ENCODE data around the gene COMMD1.

DNA sequence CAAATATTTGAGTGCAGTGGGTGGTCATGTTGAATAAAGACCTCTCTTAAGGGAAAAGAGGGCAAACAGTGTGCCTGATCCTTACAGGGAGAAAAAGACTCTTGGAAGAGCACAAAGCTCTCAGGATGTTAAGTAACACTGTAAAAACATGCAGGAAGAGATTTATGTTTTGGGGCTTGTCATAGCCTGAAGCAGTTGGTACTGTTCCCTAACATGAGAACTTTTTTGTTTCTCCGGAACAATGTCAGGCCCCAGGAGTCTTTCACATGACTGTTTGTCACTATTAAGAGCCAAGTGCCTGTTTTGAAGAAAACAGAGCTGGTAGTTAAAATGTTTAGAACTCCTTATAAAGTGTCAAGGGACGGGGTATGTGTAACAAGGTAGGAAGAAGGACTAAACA, 206.7 kb downstream of the COMMD1 start:
- no peak for TF ChIP-seq YY1 (IDR thresholded peaks at IDR 0.05; ENCODE audit: insufficient read depth, insufficient read length)
- no peak for TF ChIP-seq ZNF274 (IDR thresholded peaks at IDR 0.05; ENCODE audit: low read depth, low read length)
- TF ChIP-seq SUZ12 (IDR thresholded peaks at IDR 0.05; ENCODE audit: extremely low read depth, insufficient read depth, insufficient read length): no peak

All from NT2/D1 (cell line).